ENCODE results near the gene PHF11. TPM values are rescaled to one million over a fixed set of nuclear protein-coding genes. Genes with fewer than 3 reads are reported as not detected.

PHF11 gene
- polyA plus RNA-seq, 3 donors: 63.4 to 68.8 (median 68.4) TPM

DNA sequence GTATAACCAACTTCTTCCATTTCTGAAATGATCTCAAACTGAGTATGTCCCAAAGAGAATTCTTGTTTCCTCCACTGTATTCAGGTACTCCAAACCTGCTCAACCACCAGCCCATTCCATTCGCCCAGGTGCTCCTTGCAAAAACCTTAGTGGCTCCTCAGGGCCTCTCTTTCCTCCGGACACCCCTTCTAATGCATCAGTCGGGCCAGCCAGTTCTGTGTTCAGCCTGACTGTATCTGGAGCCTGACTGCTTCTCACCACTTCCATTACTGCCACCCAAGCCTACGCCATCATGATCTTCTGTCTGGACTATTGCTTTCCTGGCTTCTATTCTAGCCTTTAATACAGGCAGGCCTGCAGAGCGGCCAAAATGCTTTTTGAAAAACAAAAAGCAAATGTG lies 1.5 kb downstream of the PHF11 start:
- intact Hi-C loops (cut with micrococcal nuclease): loop anchor here in 1 of 2 donors (5.0 kb wide), 1 partner anchor 50 kb away; no protein-coding TSS in a partner anchor
- H4K20me1 ChIP-seq (ENCODE audit: insufficient read depth, low read length): no peaks in the 10 kb centered on the region
- peaks cover 26% of the 10 kb centered on the region for H3K4me1 Mint-ChIP-seq
- H3K9me3 Mint-ChIP-seq: no peaks in the 10 kb centered on the region
- DNase-seq: no peak
- peak overlapping the region; percentile 6 to 97 (median 76) for H3K27ac Mint-ChIP-seq
- no peak overlapping the region for H2AFZ ChIP-seq (ENCODE audit: insufficient read depth, low read depth, low read length, poor library complexity, severe bottlenecking)
- no peaks in the 10 kb centered on the region for H3K27me3 ChIP-seq (ENCODE audit: control insufficient read depth in 2 of 2, insufficient read depth in 2 of 2, low read length in 2 of 2)
- H3K9ac ChIP-seq (ENCODE audit: insufficient read depth, low read length, poor library complexity, severe bottlenecking): no peak overlapping the region
- H3K4me1 ChIP-seq (ENCODE audit: control insufficient read depth in 1 of 2, insufficient read depth in 2 of 2, low read length in 2 of 2): peaks cover 17 to 26% of the 10 kb centered on the region in 2 donors
- peaks cover 18% of the 10 kb centered on the region for H3K79me2 ChIP-seq (ENCODE audit: insufficient read depth, low read length)
- peaks cover 0 to 3% (median 0%) of the 10 kb centered on the region in 3 donors for H3K27me3 Mint-ChIP-seq (ENCODE audit: low read depth in 3 of 3)
- no peak overlapping the region for H3K4me3 ChIP-seq (replicated peaks in 1 of 3; ENCODE audit: low read depth in 2 of 3, low read length in 3 of 3)
- peaks cover 16 to 41% of the 10 kb centered on the region in 2 donors for H3K36me3 ChIP-seq (replicated peaks in 1 of 2; ENCODE audit: control insufficient read depth in 1 of 2, insufficient read depth in 2 of 2, low read length in 2 of 2)
- H3K27ac ChIP-seq (ENCODE audit: low read depth in 1 of 2, low read length in 2 of 2): peak overlapping the region in 1 of 2 donors; percentile 92
- peaks cover 27 to 44% of the 10 kb centered on the region in 2 donors for H3K36me3 Mint-ChIP-seq
- no peaks in the 10 kb centered on the region for H3K9me3 ChIP-seq (replicated peaks in 1 of 2; ENCODE audit: control insufficient read depth in 1 of 2, insufficient read depth in 1 of 2, low read length in 2 of 2)
- TF ChIP-seq, protein P1, sequence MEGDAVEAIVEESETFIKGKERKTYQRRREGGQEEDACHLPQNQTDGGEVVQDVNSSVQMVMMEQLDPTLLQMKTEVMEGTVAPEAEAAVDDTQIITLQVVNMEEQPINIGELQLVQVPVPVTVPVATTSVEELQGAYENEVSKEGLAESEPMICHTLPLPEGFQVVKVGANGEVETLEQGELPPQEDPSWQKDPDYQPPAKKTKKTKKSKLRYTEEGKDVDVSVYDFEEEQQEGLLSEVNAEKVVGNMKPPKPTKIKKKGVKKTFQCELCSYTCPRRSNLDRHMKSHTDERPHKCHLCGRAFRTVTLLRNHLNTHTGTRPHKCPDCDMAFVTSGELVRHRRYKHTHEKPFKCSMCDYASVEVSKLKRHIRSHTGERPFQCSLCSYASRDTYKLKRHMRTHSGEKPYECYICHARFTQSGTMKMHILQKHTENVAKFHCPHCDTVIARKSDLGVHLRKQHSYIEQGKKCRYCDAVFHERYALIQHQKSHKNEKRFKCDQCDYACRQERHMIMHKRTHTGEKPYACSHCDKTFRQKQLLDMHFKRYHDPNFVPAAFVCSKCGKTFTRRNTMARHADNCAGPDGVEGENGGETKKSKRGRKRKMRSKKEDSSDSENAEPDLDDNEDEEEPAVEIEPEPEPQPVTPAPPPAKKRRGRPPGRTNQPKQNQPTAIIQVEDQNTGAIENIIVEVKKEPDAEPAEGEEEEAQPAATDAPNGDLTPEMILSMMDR (IDR thresholded peaks at IDR 0.05): no peak
- 93% methylated on average over 5 of the region's 5 CpGs for WGBS (ENCODE audit: insufficient coverage)
- peak overlapping the region; percentile 84 to 94 for H3K4me3 Mint-ChIP-seq
- H3K4me2 ChIP-seq (replicated peaks; ENCODE audit: extremely low read depth, low read length, poor library complexity, severe bottlenecking): no peak overlapping the region

DNA sequence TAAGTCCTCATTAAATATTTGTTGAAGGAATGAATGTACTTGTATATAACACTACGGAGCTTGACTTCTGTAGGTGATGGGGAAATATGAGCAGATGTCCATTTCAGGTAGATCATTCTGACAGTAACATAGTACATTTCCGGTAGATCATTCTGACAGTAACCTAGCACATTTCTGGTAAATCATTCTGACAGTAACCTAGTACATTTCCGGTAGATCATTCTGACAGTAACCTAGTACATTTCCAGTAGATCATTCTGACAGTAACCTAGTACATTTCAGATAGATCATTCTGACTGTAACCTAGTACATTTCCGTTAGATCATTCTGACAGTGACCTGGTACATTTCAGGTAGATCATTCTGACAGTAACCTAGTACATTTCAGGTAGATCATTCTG lies 2.5 kb downstream of the PHF11 start:
- peaks cover 34% of the 10 kb centered on the region for H3K4me1 Mint-ChIP-seq
- WGBS (ENCODE audit: insufficient coverage): 93% methylated on average over 2 of the region's 4 CpGs
- no peak overlapping the region for H3K4me3 Mint-ChIP-seq
- Histone ChIP-seq H3K4me2 (replicated peaks; ENCODE audit: extremely low read depth, low read length, poor library complexity, severe bottlenecking) (no peak overlapping the region), H3K4me1 (ENCODE audit: control insufficient read depth in 1 of 2, insufficient read depth in 2 of 2, low read length in 2 of 2) (peaks cover 17 to 26% of the 10 kb centered on the region in 2 donors), H3K79me2 (ENCODE audit: insufficient read depth, low read length) (peaks cover 18% of the 10 kb centered on the region), H3K4me3 (replicated peaks in 1 of 3; ENCODE audit: low read depth in 2 of 3, low read length in 3 of 3) (no peak overlapping the region), H4K20me1 (ENCODE audit: insufficient read depth, low read length) (peaks cover 8% of the 10 kb centered on the region), H2AFZ (ENCODE audit: insufficient read depth, low read depth, low read length, poor library complexity, severe bottlenecking) (no peak overlapping the region), H3K27me3 (ENCODE audit: control insufficient read depth in 2 of 2, insufficient read depth in 2 of 2, low read length in 2 of 2) (no peaks in the 10 kb centered on the region), H3K27ac (ENCODE audit: low read depth in 1 of 2, low read length in 2 of 2) (no peak overlapping the region), H3K36me3 (replicated peaks in 1 of 2; ENCODE audit: control insufficient read depth in 1 of 2, insufficient read depth in 2 of 2, low read length in 2 of 2) (peaks cover 16 to 49% of the 10 kb centered on the region in 2 donors), H3K9me3 (replicated peaks in 1 of 2; ENCODE audit: control insufficient read depth in 1 of 2, insufficient read depth in 1 of 2, low read length in 2 of 2) (no peaks in the 10 kb centered on the region), H3K9ac (ENCODE audit: insufficient read depth, low read length, poor library complexity, severe bottlenecking) (no peak overlapping the region)
- intact Hi-C loops (cut with micrococcal nuclease): loop anchor here in 1 of 2 donors (5.0 kb wide), 1 partner anchor 51 kb away; no protein-coding TSS in a partner anchor
- H3K9me3 Mint-ChIP-seq: no peaks in the 10 kb centered on the region
- peaks cover 0 to 3% (median 0%) of the 10 kb centered on the region in 3 donors for H3K27me3 Mint-ChIP-seq (ENCODE audit: low read depth in 3 of 3)
- H3K27ac Mint-ChIP-seq: no peak overlapping the region
- TF ChIP-seq, protein P1 (IDR thresholded peaks at IDR 0.05): no peak
- H3K36me3 Mint-ChIP-seq: peaks cover 32 to 44% of the 10 kb centered on the region in 2 donors
- DNase-seq: no peak

All from CD14-positive monocyte (primary cell).